ENCODE results near the gene METTL9. TPM values are rescaled to one million over a fixed set of nuclear protein-coding genes. Genes with fewer than 3 reads are reported as not detected.
"Not testable (repeated sequence)": the region's sequence is repeated elsewhere in the genome, so short reads cannot be mapped to it uniquely, and the experiment has no call there.

The METTL9 gene
- total RNA-seq, 2 donors from 2014 or later, result 104 to 114 TPM

- Mint-ChIP-seq H3K4me3 (no peak overlapping the region), H3K27me3 (no peaks in the 10 kb centered on the region), H3K36me3 (peaks cover 29% of the 10 kb centered on the region), H3K4me1 (ENCODE audit: low read depth in 2 of 2) (peaks cover 20 to 25% of the 10 kb centered on the region in 2 donors), H3K27ac (no peak overlapping the region), H3K9me3 (no peaks in the 10 kb centered on the region)
- DNase-seq (ENCODE audit: low spot score) (no peak), ATAC-seq (no peak)
Measured at GRCh38 chr16:21625026-21625425, 25.6 kb downstream of the METTL9 start.

GRCh38 chr16:21626659-21627277 lies 27.4 kb downstream of the METTL9 start:
- Mint-ChIP-seq H3K9me3 (no peaks in the 10 kb centered on the region), H3K27me3 (no peaks in the 10 kb centered on the region), H3K4me1 (ENCODE audit: low read depth in 2 of 2) (peaks cover 20 to 23% of the 10 kb centered on the region in 2 donors), H3K27ac (peak overlapping the region; percentile 86 to 93), H3K4me3 (peak overlapping the region; percentile 84), H3K36me3 (peaks cover 28% of the 10 kb centered on the region)
- DNase-seq (ENCODE audit: low spot score) (no peak), ATAC-seq (peak; percentile 96 to 98)

- no peak for ATAC-seq
- Mint-ChIP-seq H3K36me3 (peaks cover 28% of the 10 kb centered on the region), H3K4me3 (no peak overlapping the region), H3K27me3 (no peaks in the 10 kb centered on the region), H3K9me3 (no peaks in the 10 kb centered on the region), H3K4me1 (ENCODE audit: low read depth in 2 of 2) (peaks cover 29 to 30% of the 10 kb centered on the region in 2 donors), H3K27ac (no peak overlapping the region)
- no peak for DNase-seq (ENCODE audit: low spot score)
Measured at GRCh38 chr16:21628121-21628726, 28.8 kb downstream of the METTL9 start.

GRCh38 chr16:21628772-21629171 lies 29.4 kb downstream of the METTL9 start:
- H3K4me1 Mint-ChIP-seq (ENCODE audit: low read depth in 2 of 2), result peaks cover 29 to 30% of the 10 kb centered on the region in 2 donors
- H3K9me3 Mint-ChIP-seq, result no peaks in the 10 kb centered on the region
- peaks cover 28% of the 10 kb centered on the region for H3K36me3 Mint-ChIP-seq
- ATAC-seq (no peak), DNase-seq (ENCODE audit: low spot score) (no peak)
- no peak overlapping the region for H3K4me3 Mint-ChIP-seq
- no peaks in the 10 kb centered on the region for H3K27me3 Mint-ChIP-seq
- H3K27ac Mint-ChIP-seq, result no peak overlapping the region

GRCh38 chr16:21629616-21630539 lies 30.5 kb downstream of the METTL9 start:
- ATAC-seq; H3K27me3 Mint-ChIP-seq; H3K27ac Mint-ChIP-seq; H3K4me3 Mint-ChIP-seq; DNase-seq (ENCODE audit: low spot score); H3K9me3 Mint-ChIP-seq: not testable (repeated sequence)
- peaks cover 25% of the 10 kb centered on the region for H3K36me3 Mint-ChIP-seq
- peaks cover 29 to 30% of the 10 kb centered on the region in 2 donors for H3K4me1 Mint-ChIP-seq (ENCODE audit: low read depth in 2 of 2)

GRCh38 chr16:21630866-21631265 lies 31.5 kb downstream of the METTL9 start:
- H3K36me3 Mint-ChIP-seq, result peaks cover 18% of the 10 kb centered on the region

GRCh38 chr16:21631376-21631775 lies 32.0 kb downstream of the METTL9 start:
- ATAC-seq; H3K4me3 Mint-ChIP-seq; DNase-seq (ENCODE audit: low spot score); H3K9me3 Mint-ChIP-seq; H3K27me3 Mint-ChIP-seq: not testable (repeated sequence)
- Mint-ChIP-seq H3K27ac (peak overlapping the region in 1 of 2 donors; percentile 54), H3K4me1 (ENCODE audit: low read depth in 2 of 2) (peaks cover 24 to 25% of the 10 kb centered on the region in 2 donors), H3K36me3 (peaks cover 15% of the 10 kb centered on the region)

More at GRCh38 chr16:21630866-21631265, 31.5 kb downstream of the METTL9 start:
- not testable (repeated sequence) for H3K9me3 Mint-ChIP-seq; H3K27me3 Mint-ChIP-seq; H3K4me3 Mint-ChIP-seq; DNase-seq (ENCODE audit: low spot score); ATAC-seq; H3K27ac Mint-ChIP-seq
- peaks cover 24 to 30% of the 10 kb centered on the region in 2 donors for H3K4me1 Mint-ChIP-seq (ENCODE audit: low read depth in 2 of 2)

GRCh38 chr16:21631951-21632575 lies 32.7 kb downstream of the METTL9 start:
- Mint-ChIP-seq H3K4me1 (ENCODE audit: low read depth in 2 of 2) (peaks cover 17 to 19% of the 10 kb centered on the region in 2 donors), H3K27ac (peak overlapping the region in 1 of 2 donors; percentile 54), H3K4me3 (peak overlapping the region; percentile 69)
- not testable (repeated sequence) for H3K27me3 Mint-ChIP-seq; H3K9me3 Mint-ChIP-seq; ATAC-seq; H3K36me3 Mint-ChIP-seq; DNase-seq (ENCODE audit: low spot score)

- DNase-seq (ENCODE audit: low spot score) (no peak), ATAC-seq (no peak)
- no peak overlapping the region for H3K4me3 Mint-ChIP-seq
- H3K36me3 Mint-ChIP-seq, result peaks cover 3% of the 10 kb centered on the region
- no peaks in the 10 kb centered on the region for H3K27me3 Mint-ChIP-seq
- peaks cover 24 to 27% of the 10 kb centered on the region in 2 donors for H3K4me1 Mint-ChIP-seq (ENCODE audit: low read depth in 2 of 2)
- H3K9me3 Mint-ChIP-seq, result no peaks in the 10 kb centered on the region
- peak overlapping the region in 1 of 2 donors; percentile 22 for H3K27ac Mint-ChIP-seq
Measured at GRCh38 chr16:21634216-21634615, 34.8 kb downstream of the METTL9 start.

- DNase-seq (ENCODE audit: low spot score); H3K27ac Mint-ChIP-seq; H3K27me3 Mint-ChIP-seq; H3K36me3 Mint-ChIP-seq; H3K4me3 Mint-ChIP-seq; ATAC-seq; H3K9me3 Mint-ChIP-seq: not testable (repeated sequence)
- peaks cover 24 to 29% of the 10 kb centered on the region in 2 donors for H3K4me1 Mint-ChIP-seq (ENCODE audit: low read depth in 2 of 2)
Measured at GRCh38 chr16:21635694-21636093, 36.3 kb downstream of the METTL9 start.

GRCh38 chr16:21637032-21637968 lies 37.9 kb downstream of the METTL9 start:
- Mint-ChIP-seq H3K4me3 (no peak overlapping the region), H3K27me3 (no peaks in the 10 kb centered on the region), H3K36me3 (no peaks in the 10 kb centered on the region), H3K27ac (no peak overlapping the region), H3K9me3 (no peaks in the 10 kb centered on the region), H3K4me1 (ENCODE audit: low read depth in 2 of 2) (peaks cover 21 to 25% of the 10 kb centered on the region in 2 donors)
- ATAC-seq (no peak), DNase-seq (ENCODE audit: low spot score) (no peak)

- Mint-ChIP-seq H3K4me3 (peak overlapping the region; percentile 9), H3K36me3 (no peaks in the 10 kb centered on the region), H3K9me3 (no peaks in the 10 kb centered on the region), H3K27me3 (no peaks in the 10 kb centered on the region), H3K27ac (peak overlapping the region; percentile 15 to 43), H3K4me1 (ENCODE audit: low read depth in 2 of 2) (peaks cover 17 to 23% of the 10 kb centered on the region in 2 donors)
- DNase-seq (ENCODE audit: low spot score) (no peak), ATAC-seq (peak; percentile 56 to 72)
Measured at GRCh38 chr16:21638573-21638975, 39.2 kb downstream of the METTL9 start.

Measured in natural killer cell treated with Interleukin-12 subunit alpha and Interleukin-12 subunit beta and Interleukin-15 and Interleukin-18, amount 100 ng/mL, for 72 hours (primary cell).